ENCODE measurements around the gene STX2. TPM values are rescaled to one million over a fixed set of nuclear protein-coding genes. Genes with fewer than 3 reads are reported as not detected.
"Not testable (repeated sequence)": the region's sequence is repeated elsewhere in the genome, so short reads cannot be mapped to it uniquely, and the experiment has no call there.

STX2 gene
- total RNA-seq, 4 donors from 2014 or later: 46.6 to 80.8 (median 49.1) TPM

DNA sequence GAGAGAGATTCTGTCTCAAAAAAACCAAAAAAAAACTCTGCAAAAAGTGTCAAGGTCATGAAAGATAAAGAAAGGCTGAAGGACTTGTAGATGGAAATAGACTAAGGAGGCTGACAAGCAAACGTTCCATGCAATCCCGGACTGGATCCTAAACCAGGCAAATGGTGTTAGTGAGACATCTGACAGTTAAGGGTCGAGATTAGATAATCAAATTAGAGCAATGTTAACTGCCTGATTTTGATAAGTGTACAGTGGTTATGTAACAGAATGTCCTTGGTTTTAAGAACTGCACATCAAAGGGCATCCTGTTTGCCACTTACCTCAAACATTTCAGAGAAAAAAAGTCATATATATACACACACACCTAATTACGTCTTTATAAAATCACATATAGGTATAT, 29.4 kb upstream of the STX2 start:
- no peak for TF ChIP-seq POLR2A (IDR thresholded peaks at IDR 0.05; ENCODE audit: low read depth)
- TF ChIP-seq, protein P1, sequence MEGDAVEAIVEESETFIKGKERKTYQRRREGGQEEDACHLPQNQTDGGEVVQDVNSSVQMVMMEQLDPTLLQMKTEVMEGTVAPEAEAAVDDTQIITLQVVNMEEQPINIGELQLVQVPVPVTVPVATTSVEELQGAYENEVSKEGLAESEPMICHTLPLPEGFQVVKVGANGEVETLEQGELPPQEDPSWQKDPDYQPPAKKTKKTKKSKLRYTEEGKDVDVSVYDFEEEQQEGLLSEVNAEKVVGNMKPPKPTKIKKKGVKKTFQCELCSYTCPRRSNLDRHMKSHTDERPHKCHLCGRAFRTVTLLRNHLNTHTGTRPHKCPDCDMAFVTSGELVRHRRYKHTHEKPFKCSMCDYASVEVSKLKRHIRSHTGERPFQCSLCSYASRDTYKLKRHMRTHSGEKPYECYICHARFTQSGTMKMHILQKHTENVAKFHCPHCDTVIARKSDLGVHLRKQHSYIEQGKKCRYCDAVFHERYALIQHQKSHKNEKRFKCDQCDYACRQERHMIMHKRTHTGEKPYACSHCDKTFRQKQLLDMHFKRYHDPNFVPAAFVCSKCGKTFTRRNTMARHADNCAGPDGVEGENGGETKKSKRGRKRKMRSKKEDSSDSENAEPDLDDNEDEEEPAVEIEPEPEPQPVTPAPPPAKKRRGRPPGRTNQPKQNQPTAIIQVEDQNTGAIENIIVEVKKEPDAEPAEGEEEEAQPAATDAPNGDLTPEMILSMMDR (IDR thresholded peaks at IDR 0.05): no peak
- no peak overlapping the region for H3K27ac ChIP-seq (replicated peaks in 1 of 4)
- peaks cover 0 to 6% (median 5%) of the 10 kb centered on the region in 4 donors for H3K36me3 ChIP-seq
- 79% methylated on average over 4 of the region's 4 CpGs for WGBS
- H3K27me3 ChIP-seq: no peaks in the 10 kb centered on the region
- intact Hi-C loops (cut with DNase I): no loop called here
- peaks cover 8 to 22% (median 18%) of the 10 kb centered on the region in 4 donors for H3K4me1 ChIP-seq
- DNase-seq (ENCODE audit: extremely low spot score): no peak
- H3K9me3 ChIP-seq: no peaks in the 10 kb centered on the region
- no peak overlapping the region for H3K4me3 ChIP-seq

DNA sequence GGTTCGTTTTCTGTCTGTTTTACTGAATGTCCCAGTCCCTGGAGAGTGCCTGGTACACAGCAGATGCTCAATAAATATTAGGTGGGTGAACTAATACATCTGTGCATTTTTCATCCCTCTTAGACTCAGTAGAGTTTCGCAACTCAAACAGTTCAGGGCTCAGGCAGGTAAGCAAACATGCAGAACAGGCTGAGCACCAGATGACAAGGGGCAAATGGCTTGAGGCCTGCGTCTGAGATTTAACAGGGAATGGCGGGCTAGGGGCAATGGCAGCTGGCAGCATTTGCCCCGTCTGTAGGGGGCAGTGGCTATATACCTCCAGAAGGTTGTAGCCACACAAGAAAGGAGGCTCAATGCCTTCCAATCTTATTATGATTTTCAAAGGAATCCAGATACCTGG, 24.2 kb upstream of the STX2 start:
- intact Hi-C loops (cut with DNase I): no loop called here
- no peak for TF ChIP-seq POLR2A (IDR thresholded peaks at IDR 0.05; ENCODE audit: low read depth)
- TF ChIP-seq POLR2AphosphoS5 (IDR thresholded peaks at IDR 0.05): no peak
- TF ChIP-seq, protein P1 (IDR thresholded peaks at IDR 0.05): no peak
- TF ChIP-seq EP300 (IDR thresholded peaks at IDR 0.05): no peak
- Histone ChIP-seq H3K27me3 (no peaks in the 10 kb centered on the region), H3K4me3 (no peak overlapping the region), H3K9me3 (no peaks in the 10 kb centered on the region), H3K27ac (replicated peaks in 1 of 4) (no peak overlapping the region), H3K4me1 (no peaks in the 10 kb centered on the region), H3K36me3 (no peaks in the 10 kb centered on the region)
- DNase-seq (ENCODE audit: extremely low spot score): no peak
- 87% methylated on average over 5 of the region's 5 CpGs for WGBS

GRCh38 chr12:130862771-130863170, 23.7 kb upstream of the STX2 start:
- intact Hi-C loops (cut with DNase I); H3K9me3 ChIP-seq; H3K27me3 ChIP-seq; H3K4me1 ChIP-seq; DNase-seq (ENCODE audit: extremely low spot score); H3K36me3 ChIP-seq; H3K27ac ChIP-seq (replicated peaks in 1 of 4); H3K4me3 ChIP-seq: not testable (repeated sequence)
- 95% methylated on average over 8 of the region's 8 CpGs for WGBS

- peaks cover 0 to 5% (median 0%) of the 10 kb centered on the region in 4 donors for H3K9me3 ChIP-seq
- TF ChIP-seq POLR2A (IDR thresholded peaks at IDR 0.05; ENCODE audit: low read depth): no peak
- no peak for TF ChIP-seq EP300 (IDR thresholded peaks at IDR 0.05)
- TF ChIP-seq POLR2AphosphoS5 (IDR thresholded peaks at IDR 0.05): no peak
- TF ChIP-seq, protein P1 (IDR thresholded peaks at IDR 0.05): no peak
- no peak overlapping the region for H3K4me3 ChIP-seq
- H3K4me1 ChIP-seq: no peaks in the 10 kb centered on the region
- no peaks in the 10 kb centered on the region for H3K36me3 ChIP-seq
- no peak for DNase-seq (ENCODE audit: extremely low spot score)
- no peak overlapping the region for H3K27ac ChIP-seq (replicated peaks in 1 of 4)
- H3K27me3 ChIP-seq: no peaks in the 10 kb centered on the region
- intact Hi-C loops (cut with DNase I): no loop called here
- WGBS: 87% methylated on average over 4 of the region's 4 CpGs
These were observed 23.1 kb upstream of the STX2 start for GRCh38 chr12:130862161-130862560.

- peaks cover 0 to 4% (median 0%) of the 10 kb centered on the region in 4 donors for H3K27me3 ChIP-seq
- H3K9me3 ChIP-seq: peaks cover 0 to 10% (median 0%) of the 10 kb centered on the region in 4 donors
- no peak for DNase-seq (ENCODE audit: extremely low spot score)
- WGBS: 93% methylated on average over 9 of the region's 9 CpGs
- TF ChIP-seq EP300 (IDR thresholded peaks at IDR 0.05) (no peak), POLR2A (IDR thresholded peaks at IDR 0.05; ENCODE audit: low read depth) (no peak), POLR2AphosphoS5 (IDR thresholded peaks at IDR 0.05) (no peak)
- TF ChIP-seq, protein P1 (IDR thresholded peaks at IDR 0.05): no peak
- no peak overlapping the region for H3K27ac ChIP-seq (replicated peaks in 1 of 4)
- no peaks in the 10 kb centered on the region for H3K36me3 ChIP-seq
- intact Hi-C loops (cut with DNase I): no loop called here
- no peak overlapping the region for H3K4me3 ChIP-seq
- H3K4me1 ChIP-seq: no peaks in the 10 kb centered on the region
These were observed 21.3 kb upstream of the STX2 start for GRCh38 chr12:130860311-130860710.

Measured in esophagus muscularis mucosa (tissue), 4 donors.